Mucosa of stomach (tissue), 1 donor: Measurements from ENCODE around the gene COMMD9.

ENCODE experiments used
- H3K27me3 ChIP-seq: one replicate; pipeline ENCODE4 v1.7.0; 2013; ENCODE audit warnings: mild to moderate bottlenecking, low read length; ENCODE audit not compliant: control insufficient read depth, insufficient read depth
- H3K36me3 ChIP-seq: one replicate; pipeline ENCODE4 v1.7.0; 2013; ENCODE audit warnings: low read length; ENCODE audit not compliant: control insufficient read depth, insufficient read depth
- H3K4me1 ChIP-seq: one replicate; pipeline ENCODE4 v1.7.0; 2013; ENCODE audit warnings: mild to moderate bottlenecking, low read length; ENCODE audit not compliant: control insufficient read depth, insufficient read depth
- H3K4me3 ChIP-seq: one replicate; pipeline ENCODE4 v1.7.0; 2013; ENCODE audit warnings: low read length
- H3K9ac ChIP-seq: one replicate; pipeline ENCODE4 v1.7.0; 2013; ENCODE audit warnings: mild to moderate bottlenecking, low read length, moderate library complexity
- H3K9me3 ChIP-seq: one replicate; pipeline ENCODE4 v1.7.0; 2013; ENCODE audit warnings: mild to moderate bottlenecking, low read length, moderate library complexity; ENCODE audit not compliant: control insufficient read depth
- donor health status: Pancreatic carcinoma.

Gene COMMD9

DNA sequence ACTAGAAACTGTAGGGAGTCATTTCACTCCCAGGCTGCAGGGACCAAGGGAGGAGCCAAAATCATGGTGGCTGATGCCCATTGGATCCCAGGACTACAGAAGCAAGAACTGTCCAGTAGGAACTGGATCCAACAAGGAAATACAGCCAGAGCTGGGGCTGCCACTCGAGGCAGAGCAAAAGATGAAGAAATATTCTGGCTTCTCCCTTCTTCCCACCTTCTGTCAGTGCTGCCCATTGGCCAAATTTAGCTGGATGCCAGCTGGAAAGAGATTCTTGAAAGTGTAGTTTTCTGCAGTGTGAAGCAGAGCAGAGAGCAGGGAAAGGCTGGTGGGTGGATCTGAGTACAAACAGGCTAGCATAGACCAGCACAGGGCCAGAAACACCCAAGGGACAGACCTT lies 45.6 kb downstream of the COMMD9 start:
- Histone ChIP-seq H3K36me3 (no peaks in the 10 kb centered on the region), H3K27me3 (no peaks in the 10 kb centered on the region), H3K4me1 (no peaks in the 10 kb centered on the region), H3K9me3 (no peaks in the 10 kb centered on the region), H3K9ac (no peak overlapping the region), H3K4me3 (no peak overlapping the region)

DNA sequence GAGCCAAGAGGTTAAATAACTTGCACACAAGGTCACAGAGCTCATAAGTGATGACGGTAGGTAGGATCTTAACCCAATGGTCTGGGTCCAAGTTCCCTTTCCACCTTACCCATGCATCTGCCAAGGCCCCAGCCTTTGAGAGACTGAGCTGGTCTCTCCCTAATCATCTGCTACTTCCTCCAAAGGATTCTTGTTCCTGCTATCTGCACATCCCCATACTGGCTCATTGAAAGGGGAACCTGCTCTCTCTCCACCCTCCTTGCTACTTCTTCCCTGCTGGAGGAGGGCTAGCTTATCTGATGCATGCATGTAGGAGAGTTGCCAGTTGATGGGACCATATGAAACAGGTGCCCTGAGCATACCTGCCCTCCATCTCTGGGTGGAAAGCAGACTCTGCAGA lies 47.7 kb downstream of the COMMD9 start:
- H3K36me3 ChIP-seq = no peaks in the 10 kb centered on the region
- H3K9me3 ChIP-seq = no peaks in the 10 kb centered on the region
- H3K4me3 ChIP-seq = no peak overlapping the region
- H3K4me1 ChIP-seq = no peaks in the 10 kb centered on the region
- no peak overlapping the region for H3K9ac ChIP-seq
- no peaks in the 10 kb centered on the region for H3K27me3 ChIP-seq

DNA sequence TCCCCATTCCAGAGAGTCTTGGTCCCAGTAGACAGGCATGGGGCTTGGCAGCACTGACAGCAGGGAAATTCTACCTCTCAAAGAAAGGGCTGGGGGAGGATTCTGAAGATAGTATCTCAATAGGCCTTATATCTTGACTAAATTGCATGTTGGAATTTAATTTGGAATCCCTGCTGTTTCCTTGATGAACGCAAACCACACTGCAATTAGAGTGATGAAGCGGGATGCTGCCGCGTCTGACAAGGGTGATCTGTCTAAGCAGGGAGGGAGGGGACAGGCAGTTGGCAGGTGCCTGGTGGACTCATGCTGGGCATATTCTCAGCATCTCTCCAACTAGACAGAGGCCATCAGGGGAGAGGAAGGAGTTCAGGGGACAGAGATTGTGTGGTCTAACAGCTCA lies 48.4 kb downstream of the COMMD9 start:
- no peaks in the 10 kb centered on the region for H3K9me3 ChIP-seq
- no peak overlapping the region for H3K4me3 ChIP-seq
- H3K36me3 ChIP-seq = no peaks in the 10 kb centered on the region
- H3K4me1 ChIP-seq = no peaks in the 10 kb centered on the region
- no peaks in the 10 kb centered on the region for H3K27me3 ChIP-seq
- no peak overlapping the region for H3K9ac ChIP-seq

DNA sequence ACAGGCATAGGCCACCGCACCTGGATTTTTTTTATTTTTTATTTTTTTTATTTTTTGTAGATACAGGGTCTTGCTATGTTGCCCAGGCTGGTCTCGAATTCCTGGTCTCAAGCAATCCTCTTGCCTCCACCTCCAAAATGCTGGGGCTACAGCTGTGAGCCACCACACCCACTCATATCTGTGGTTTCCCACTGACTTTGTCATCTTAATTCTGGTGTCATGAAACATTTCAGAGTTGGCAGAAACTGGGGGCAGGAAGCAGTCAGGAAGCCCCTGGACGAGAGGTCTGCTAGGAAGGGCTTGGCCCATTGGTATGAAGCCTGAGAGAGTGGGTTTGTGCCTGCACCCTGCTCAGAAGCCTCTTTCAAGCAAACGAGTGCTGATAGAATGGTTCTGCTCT lies 49.1 kb downstream of the COMMD9 start:
- Histone ChIP-seq H3K9ac (no peak overlapping the region), H3K9me3 (no peaks in the 10 kb centered on the region), H3K4me3 (no peak overlapping the region), H3K4me1 (no peaks in the 10 kb centered on the region), H3K27me3 (no peaks in the 10 kb centered on the region), H3K36me3 (no peaks in the 10 kb centered on the region)

DNA sequence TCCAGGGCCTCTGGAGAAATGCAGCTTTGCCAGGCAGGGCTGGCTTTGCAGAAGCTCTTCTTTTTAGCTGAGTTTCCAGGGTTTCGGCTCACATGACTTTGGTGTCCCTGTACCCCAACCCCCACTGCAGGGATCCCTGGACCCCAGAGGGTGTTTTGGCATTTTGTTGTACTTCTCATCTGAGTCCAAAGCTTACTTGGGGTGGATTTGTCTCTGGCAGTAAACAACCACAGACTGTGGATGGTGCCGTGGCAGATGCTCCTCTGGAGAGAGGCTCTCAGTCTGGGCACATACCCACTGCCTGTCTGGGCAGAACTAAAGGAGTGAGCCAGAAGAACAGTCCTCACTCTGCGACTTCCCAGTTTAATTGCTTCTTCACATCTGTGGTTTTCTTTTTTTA lies 49.6 kb downstream of the COMMD9 start:
- Histone ChIP-seq H3K4me3 (no peak overlapping the region), H3K9ac (no peak overlapping the region), H3K27me3 (no peaks in the 10 kb centered on the region), H3K4me1 (no peaks in the 10 kb centered on the region), H3K36me3 (no peaks in the 10 kb centered on the region), H3K9me3 (no peaks in the 10 kb centered on the region)

DNA sequence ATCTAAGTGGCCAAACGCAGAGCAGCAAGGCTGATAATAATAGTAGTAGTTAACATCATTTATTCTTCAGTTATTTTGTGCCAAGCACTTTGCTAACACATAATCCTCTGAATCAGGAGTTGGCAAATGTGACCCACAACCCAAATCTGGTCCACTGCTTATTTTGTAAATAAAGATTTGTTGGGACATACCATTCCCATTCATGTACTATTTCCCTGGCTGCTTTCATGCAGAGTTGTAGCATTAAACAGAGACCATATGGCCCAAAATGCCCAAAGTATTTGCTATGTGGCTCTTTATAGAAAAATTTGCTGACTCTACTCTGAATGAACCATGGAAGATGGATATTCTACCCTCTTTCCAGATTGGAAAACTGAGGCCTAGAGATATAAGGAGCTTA lies 50.3 kb downstream of the COMMD9 start:
- H3K4me1 ChIP-seq = no peaks in the 10 kb centered on the region
- H3K36me3 ChIP-seq = no peaks in the 10 kb centered on the region
- no peaks in the 10 kb centered on the region for H3K9me3 ChIP-seq
- H3K27me3 ChIP-seq = no peaks in the 10 kb centered on the region
- H3K4me3 ChIP-seq = no peak overlapping the region
- H3K9ac ChIP-seq = no peak overlapping the region

DNA sequence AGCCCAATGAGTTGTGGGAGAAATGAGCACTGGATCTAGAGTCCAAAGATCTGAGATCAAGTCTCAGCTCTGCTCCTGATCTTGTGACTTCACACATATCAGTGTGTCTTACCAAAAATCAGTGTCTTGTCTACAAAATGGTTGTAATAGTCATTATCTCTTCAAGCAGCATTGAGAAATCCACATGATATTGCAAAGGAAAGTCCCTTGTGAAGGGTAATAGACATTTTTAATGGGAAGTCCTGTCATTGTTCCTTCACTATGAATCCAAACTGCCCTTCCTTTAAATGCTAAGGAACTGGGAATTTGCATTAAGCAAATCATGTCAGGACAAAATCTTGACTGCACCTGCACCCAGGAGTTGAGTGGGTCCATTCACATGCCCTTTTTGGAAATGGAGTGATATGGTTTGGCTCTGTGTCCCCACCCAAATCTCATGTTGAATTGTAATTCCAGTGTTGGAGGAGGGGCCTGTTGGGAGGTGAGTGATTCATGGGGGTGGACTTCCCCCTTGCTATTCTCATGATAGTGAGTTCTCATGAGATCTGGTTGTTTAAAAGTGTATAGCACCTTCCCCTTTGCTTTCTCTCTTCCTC lies 51.1 kb downstream of the COMMD9 start:
- no peaks in the 10 kb centered on the region for H3K27me3 ChIP-seq
- H3K4me1 ChIP-seq = no peaks in the 10 kb centered on the region
- no peak overlapping the region for H3K4me3 ChIP-seq
- H3K36me3 ChIP-seq = no peaks in the 10 kb centered on the region
- no peaks in the 10 kb centered on the region for H3K9me3 ChIP-seq
- no peak overlapping the region for H3K9ac ChIP-seq

GRCh38 chr11:36237391-36237790 lies 51.8 kb downstream of the COMMD9 start:
- H3K4me1 ChIP-seq = no peaks in the 10 kb centered on the region
- H3K4me3 ChIP-seq = no peak overlapping the region
- no peaks in the 10 kb centered on the region for H3K27me3 ChIP-seq
- H3K9me3 ChIP-seq = no peaks in the 10 kb centered on the region
- H3K36me3 ChIP-seq = no peaks in the 10 kb centered on the region
- no peak overlapping the region for H3K9ac ChIP-seq

GRCh38 chr11:36235750-36236149 lies 53.5 kb downstream of the COMMD9 start:
- Histone ChIP-seq H3K4me3 (no peak overlapping the region), H3K9me3 (no peaks in the 10 kb centered on the region), H3K36me3 (no peaks in the 10 kb centered on the region), H3K9ac (no peak overlapping the region), H3K4me1 (no peaks in the 10 kb centered on the region), H3K27me3 (no peaks in the 10 kb centered on the region)

DNA sequence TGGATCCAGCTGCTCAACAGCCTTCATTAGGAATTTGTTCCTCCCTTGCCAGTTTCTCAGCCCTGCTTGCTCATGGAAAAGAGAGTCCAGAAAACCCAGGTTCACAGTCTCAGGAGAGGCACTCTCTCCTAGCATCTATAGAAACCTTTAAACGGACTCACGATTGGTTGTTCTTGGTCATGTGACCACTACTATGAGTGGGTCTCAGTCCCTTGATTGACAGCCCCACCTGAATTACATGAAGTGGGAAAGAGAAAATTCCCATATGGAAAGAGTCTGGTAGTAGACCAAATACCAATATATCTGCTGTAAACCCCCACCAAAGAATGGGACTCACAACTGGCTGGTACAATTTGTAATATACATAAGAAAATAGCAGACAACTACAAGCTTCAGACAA lies 54.4 kb downstream of the COMMD9 start:
- no peak overlapping the region for H3K9ac ChIP-seq
- H3K27me3 ChIP-seq = no peaks in the 10 kb centered on the region

DNA sequence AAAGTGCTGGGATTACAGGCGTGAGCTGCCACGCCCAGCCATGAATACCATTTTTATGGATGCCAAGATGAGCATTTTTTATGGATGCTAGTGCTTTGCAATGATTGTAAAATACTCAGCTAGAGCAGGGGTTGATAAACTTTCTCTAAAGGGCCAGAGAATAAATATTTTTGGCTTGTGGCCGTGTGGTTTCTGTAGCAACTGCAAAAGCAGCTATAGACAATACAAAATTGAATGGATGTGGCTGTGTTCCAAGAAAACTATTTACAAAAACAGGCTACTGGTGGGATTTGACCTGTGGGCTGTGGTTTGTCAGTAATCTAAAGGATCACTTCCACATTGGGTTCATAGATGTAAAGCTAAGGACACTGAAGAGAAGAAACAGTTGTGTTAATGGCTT lies 56.0 kb downstream of the COMMD9 start:
- no peaks in the 10 kb centered on the region for H3K27me3 ChIP-seq

More for the DNA sequence above, 54.4 kb downstream of the COMMD9 start:
- no peak overlapping the region for H3K4me3 ChIP-seq
- H3K9me3 ChIP-seq = no peaks in the 10 kb centered on the region
- no peaks in the 10 kb centered on the region for H3K4me1 ChIP-seq
- H3K36me3 ChIP-seq = no peaks in the 10 kb centered on the region

GRCh38 chr11:36230779-36231699 lies 58.2 kb downstream of the COMMD9 start:
- Histone ChIP-seq H3K4me1 (no peaks in the 10 kb centered on the region), H3K9me3 (no peaks in the 10 kb centered on the region), H3K9ac (no peak overlapping the region), H3K36me3 (no peaks in the 10 kb centered on the region), H3K27me3 (no peaks in the 10 kb centered on the region), H3K4me3 (no peak overlapping the region)

More for the DNA sequence above, 56.0 kb downstream of the COMMD9 start:
- Histone ChIP-seq H3K4me1 (no peaks in the 10 kb centered on the region), H3K4me3 (no peak overlapping the region), H3K36me3 (no peaks in the 10 kb centered on the region), H3K9me3 (no peaks in the 10 kb centered on the region), H3K9ac (no peak overlapping the region)
